GM21447 (cell line): Measurements from ENCODE around the gene GADD45G.
A peak's percentile ranks its signal among the peaks of the same experiment; 100 is the strongest.

Source experiments
- ATAC-seq: cut with Tn5 transposase; IDR thresholded peaks from one replicate; pipeline ENCODE4 v1.9.1; 2021; ENCODE audit not compliant: unreplicated experiment

GADD45G gene

GRCh38 chr9:89604729-89605464, at the start of gene GADD45G:
TSS of gene GADD45G (plus strand) at chr9:89605012. CDS start at chr9:89605122, 110 bp downstream.
- ATAC-seq = no peak

- ATAC-seq = no peak
Measured at GRCh38 chr9:89555036-89555415, 49.8 kb upstream of the GADD45G start.

GRCh38 chr9:89555451-89556375, 49.1 kb upstream of the GADD45G start:
- peak; percentile 79 for ATAC-seq

GRCh38 chr9:89558196-89558899, 46.5 kb upstream of the GADD45G start:
- ATAC-seq = no peak

GRCh38 chr9:89558948-89559347, 45.9 kb upstream of the GADD45G start:
- no peak for ATAC-seq

GRCh38 chr9:89562186-89562814, 42.5 kb upstream of the GADD45G start:
- no peak for ATAC-seq

- no peak for ATAC-seq
Measured at GRCh38 chr9:89563571-89564345, 41.1 kb upstream of the GADD45G start.

- ATAC-seq = no peak
Measured at GRCh38 chr9:89564346-89564878, 40.4 kb upstream of the GADD45G start.

- no peak for ATAC-seq
Measured at GRCh38 chr9:89567649-89568048, 37.2 kb upstream of the GADD45G start.

GRCh38 chr9:89574309-89574708, 30.5 kb upstream of the GADD45G start:
- ATAC-seq = no peak

GRCh38 chr9:89576404-89576839, 28.4 kb upstream of the GADD45G start:
- no peak for ATAC-seq

GRCh38 chr9:89577363-89577762, 27.4 kb upstream of the GADD45G start:
- no peak for ATAC-seq

- ATAC-seq = no peak
Measured at GRCh38 chr9:89579741-89580385, 24.9 kb upstream of the GADD45G start.

GRCh38 chr9:89586311-89586710, 18.5 kb upstream of the GADD45G start:
- ATAC-seq = no peak

GRCh38 chr9:89588271-89588879, 16.4 kb upstream of the GADD45G start:
- no peak for ATAC-seq

GRCh38 chr9:89590415-89590814, 14.4 kb upstream of the GADD45G start:
- ATAC-seq = no peak

- ATAC-seq = no peak
Measured at GRCh38 chr9:89591274-89592212, 13.3 kb upstream of the GADD45G start.
